GM23338 (cell line): ENCODE results near the gene VEGFB. TPM values are rescaled to one million over a fixed set of nuclear protein-coding genes. Genes with fewer than 3 reads are reported as not detected.

Experiments used
- ATAC-seq: fragments of 200-7000 bp; cut with Tn5 transposase; 3 replicates; pipeline ENCODE4 v1.9.1; 2020
- DNase-seq: peaks from one replicate; pipeline ENCODE4 v3.0.0-alpha.2; 2015; ENCODE audit warnings: low spot score
- H2AFZ ChIP-seq: fragments of 200-600 bp; sonication (generic); 2 replicates; pipeline ENCODE4 v1.8.0; 2016; ENCODE audit warnings: antibody characterized with exemption, mild to moderate bottlenecking, moderate library complexity
- H3F3A ChIP-seq: fragments of 200-600 bp; sonication (generic); replicated peaks from 2 replicates; pipeline ENCODE4 v1.8.0; 2017; ENCODE audit warnings: antibody characterized with exemption, mixed run types, low read depth
- H3K27ac ChIP-seq: fragments of 200-600 bp; sonication (generic); 2 replicates; pipeline ENCODE4 v1.6.1; 2016; ENCODE audit warnings: low read depth
- H3K27me3 ChIP-seq: fragments of 200-600 bp; sonication (generic); 2 replicates; pipeline ENCODE4 v1.8.0; 2016; ENCODE audit warnings: mild to moderate bottlenecking, mixed run types, moderate library complexity; ENCODE audit not compliant: insufficient read depth
- H3K36me3 ChIP-seq: fragments of 200-600 bp; sonication (generic); 2 replicates; pipeline ENCODE4 v1.8.0; 2016; ENCODE audit warnings: mild to moderate bottlenecking; ENCODE audit not compliant: insufficient read depth
- H3K4me1 ChIP-seq: fragments of 200-600 bp; sonication (generic); 2 replicates; pipeline ENCODE4 v1.8.0; 2016; ENCODE audit warnings: mild to moderate bottlenecking, moderate library complexity; ENCODE audit not compliant: insufficient read depth
- H3K4me2 ChIP-seq: fragments of 200-600 bp; sonication (generic); 2 replicates; pipeline ENCODE4 v1.7.1; 2017; ENCODE audit warnings: mixed run types
- H3K4me3 ChIP-seq: fragments of 200-600 bp; sonication (generic); 2 replicates; pipeline ENCODE4 v1.6.1; 2016; ENCODE audit warnings: mixed run types
- H3K79me2 ChIP-seq: fragments of 200-600 bp; sonication (generic); replicated peaks from 2 replicates; pipeline ENCODE4 v1.8.0; 2017; ENCODE audit warnings: mild to moderate bottlenecking; ENCODE audit not compliant: insufficient read depth
- H3K9me2 ChIP-seq: fragments of 200-600 bp; sonication (generic); 2 replicates; pipeline ENCODE4 v1.8.0; 2017; ENCODE audit not compliant: insufficient read depth
- H4K20me1 ChIP-seq: fragments of 200-600 bp; sonication (generic); replicated peaks from 2 replicates; pipeline ENCODE4 v1.8.0; 2017; ENCODE audit warnings: mild to moderate bottlenecking; ENCODE audit not compliant: insufficient read depth
- H3K27ac Mint-ChIP-seq: 2 replicates; pipeline ENCODE4 v1.8.0; 2020; ENCODE audit warnings: inconsistent platforms, mild to moderate bottlenecking, moderate library complexity, mixed read lengths
- H3K27me3 Mint-ChIP-seq: 3 replicates; pipeline ENCODE4 v1.8.0; 2022; ENCODE audit warnings: low read depth, mild to moderate bottlenecking, moderate library complexity, mixed read lengths, inconsistent platforms; ENCODE audit not compliant: insufficient read depth, poor library complexity
- H3K36me3 Mint-ChIP-seq: 3 replicates; pipeline ENCODE4 v1.8.0; 2021; ENCODE audit warnings: low read depth, mild to moderate bottlenecking, inconsistent platforms, moderate library complexity, mixed read lengths
- H3K4me1 Mint-ChIP-seq: 3 replicates; pipeline ENCODE4 v1.8.0; 2020; ENCODE audit warnings: mild to moderate bottlenecking, inconsistent platforms, mixed read lengths
- H3K4me3 Mint-ChIP-seq: 3 replicates; pipeline ENCODE4 v1.8.0; 2021; ENCODE audit warnings: moderate library complexity, mild to moderate bottlenecking, inconsistent platforms, mixed read lengths
- H3K9me3 Mint-ChIP-seq: 3 replicates; pipeline ENCODE4 v1.8.0; 2020; ENCODE audit warnings: moderate library complexity, mild to moderate bottlenecking, inconsistent platforms, mixed read lengths
- CTCF ChIP-seq, 2 experiments: fragments of 200-600 bp in 1 of 2; sonication (generic) in 1 of 2; conservative IDR thresholded peaks; 2 replicates each; pipeline versions ENCODE4 v1.5.1 to v1.6.1; 2016 to 2017; ENCODE audit warnings: antibody characterized with exemption in 2 of 2, low read depth in 2 of 2, mild to moderate bottlenecking in 2 of 2, moderate library complexity in 1 of 2
- EZH2phosphoT487 ChIP-seq: fragments of 200-600 bp; sonication (generic); IDR thresholded peaks from one replicate; pipeline ENCODE4 v1.8.1; 2018; ENCODE audit warnings: antibody characterized with exemption; ENCODE audit not compliant: unreplicated experiment
- POLR2AphosphoS5 ChIP-seq: IDR thresholded peaks from 2 replicates; pipeline ENCODE4 v1.6.1; 2016; ENCODE audit warnings: antibody characterized with exemption, low read depth
- REST ChIP-seq: IDR thresholded peaks from one replicate; pipeline ENCODE4 v1.6.1; 2018; ENCODE audit warnings: antibody characterized with exemption; ENCODE audit not compliant: unreplicated experiment
- polyA plus RNA-seq: library from polyadenylated mRNA; unstranded; fragments of >200 nt; fragmentation: Nextera tagmentation; extraction: Ambion mirVana; gene quantifications from 2 replicates; pipeline ENCODE4 v1.2.1, GENCODE V29; 2016
- total RNA-seq: library from RNA; depleted of rRNA; stranded (reverse); fragments of >200 nt; shearing (Covaris generic); gene quantifications from 2 replicates; pipeline ENCODE4 v1.2.3, GENCODE V29; 2014

Gene VEGFB
- total and polyA plus RNA-seq, 2 experiments from 2014 or later: 20.8 to 25.8 TPM

GRCh38 chr11:64204464-64204989, 29.9 kb upstream of the VEGFB start:
- peak overlapping the region; percentile 67 for H3K27ac Mint-ChIP-seq

DNA sequence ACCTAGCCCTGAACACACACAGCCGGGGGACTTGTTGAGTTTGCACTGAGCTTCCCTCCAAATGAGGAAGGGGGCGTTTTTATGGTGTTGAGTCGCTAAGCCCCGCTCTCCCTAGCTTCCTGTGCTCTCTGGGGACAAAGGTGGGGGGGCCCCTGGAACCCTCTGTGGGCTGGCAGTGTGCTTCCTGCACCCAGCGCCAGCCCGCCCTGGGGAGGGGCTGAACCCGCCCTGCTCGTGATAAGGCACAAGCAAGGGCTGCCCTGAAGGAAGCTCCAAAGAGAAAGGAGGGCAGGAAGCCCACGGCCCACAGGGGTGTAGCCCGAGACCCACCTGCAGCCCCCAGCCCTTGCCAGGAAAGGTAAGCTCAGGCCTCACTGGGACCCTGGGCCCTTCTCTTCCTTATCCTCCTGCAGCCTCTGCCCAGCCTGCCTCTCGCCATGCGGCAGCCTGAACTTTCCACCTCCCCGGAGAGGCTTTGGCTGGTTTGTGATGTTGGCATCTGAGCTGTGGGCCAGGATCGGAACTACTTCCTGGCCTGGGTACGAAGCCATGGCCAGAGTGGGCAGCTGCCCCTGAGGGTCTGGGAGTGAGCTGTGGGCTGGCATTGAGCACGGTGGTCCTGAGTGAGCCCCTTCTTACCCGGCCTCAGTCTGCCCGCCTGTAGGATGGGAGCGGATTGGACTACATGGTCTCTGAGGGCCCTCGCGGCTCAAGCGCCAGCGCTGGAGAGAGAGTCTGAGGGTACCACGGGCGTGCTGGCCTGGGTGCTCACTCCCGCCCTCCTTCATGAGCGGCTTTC, 27.7 kb upstream of the VEGFB start, which contains the start of gene FERMT3:
Gene FERMT3 (plus strand): TSS at position 265 of the 799 bp plus-strand sequence. CDS start 644 bp downstream, outside the sequence.
- H3K27ac ChIP-seq: peak within 1 kb of the TSS; percentile 79
- H3K27me3 ChIP-seq: no peaks in the 10 kb centered on the region
- H3K36me3 Mint-ChIP-seq: peaks cover 44% of the 10 kb centered on the region
- H3K4me2 ChIP-seq: no peak within 1 kb of the TSS
- no peaks in the 10 kb centered on the region for H3K79me2 ChIP-seq
- TF ChIP-seq POLR2AphosphoS5 (0 out of 2 replicates have a peak, but pooled peaks have one; percentile 15), REST (no peak)
- no peaks in the 10 kb centered on the region; the same call in 1 of the 2 replicates for H3K4me1 ChIP-seq
- no peak for DNase-seq
- no peak within 1 kb of the TSS for H2AFZ ChIP-seq
- no peak within 1 kb of the TSS for H3K4me3 ChIP-seq
- peak within 1 kb of the TSS; percentile 70; the same call in 1 of the 2 replicates for H3K27ac Mint-ChIP-seq
- no peak for ATAC-seq
- no peaks in the 10 kb centered on the region for H3K9me3 Mint-ChIP-seq
- peaks cover 36% of the 10 kb centered on the region for H3F3A ChIP-seq
- H3K9me2 ChIP-seq: no peaks in the 10 kb centered on the region
- peaks cover 18% of the 10 kb centered on the region for H3K27me3 Mint-ChIP-seq
- H3K36me3 ChIP-seq: peaks cover 27% of the 10 kb centered on the region
- peaks cover 18% of the 10 kb centered on the region for H3K4me1 Mint-ChIP-seq
- H4K20me1 ChIP-seq: peaks cover 17% of the 10 kb centered on the region
- no peak within 1 kb of the TSS for H3K4me3 Mint-ChIP-seq

More at GRCh38 chr11:64204464-64204989, 29.9 kb upstream of the VEGFB start:
- Histone ChIP-seq H3K4me3 (no peak overlapping the region), H3K27ac (no peak overlapping the region), H3K27me3 (no peaks in the 10 kb centered on the region), H3K9me2 (no peaks in the 10 kb centered on the region), H3K4me2 (no peak overlapping the region), H4K20me1 (peaks cover 31% of the 10 kb centered on the region), H2AFZ (no peak overlapping the region), H3K36me3 (peaks cover 45% of the 10 kb centered on the region), H3K4me1 (no peaks in the 10 kb centered on the region; the same call in 1 of the 2 replicates), H3K79me2 (0 out of 2 replicates have a peak, but pooled peaks cover 6% of the 10 kb centered on the region), H3F3A (peaks cover 46% of the 10 kb centered on the region)
- no peaks in the 10 kb centered on the region for H3K9me3 Mint-ChIP-seq
- peaks cover 16% of the 10 kb centered on the region for H3K27me3 Mint-ChIP-seq
- peak; percentile 93 for DNase-seq
- peaks cover 64% of the 10 kb centered on the region for H3K36me3 Mint-ChIP-seq
- TF ChIP-seq EZH2phosphoT487: no peak
- peak; percentile 83 to 92 for TF ChIP-seq CTCF (conservative IDR thresholded peaks at IDR 0.05; ENCODE audit: low read depth in 2 of 2)
- peaks cover 18% of the 10 kb centered on the region for H3K4me1 Mint-ChIP-seq
- H3K4me3 Mint-ChIP-seq: no peak overlapping the region
- peak; percentile 85 for ATAC-seq
